ENCODE data around the gene VMP1.

The VMP1 gene

DNA sequence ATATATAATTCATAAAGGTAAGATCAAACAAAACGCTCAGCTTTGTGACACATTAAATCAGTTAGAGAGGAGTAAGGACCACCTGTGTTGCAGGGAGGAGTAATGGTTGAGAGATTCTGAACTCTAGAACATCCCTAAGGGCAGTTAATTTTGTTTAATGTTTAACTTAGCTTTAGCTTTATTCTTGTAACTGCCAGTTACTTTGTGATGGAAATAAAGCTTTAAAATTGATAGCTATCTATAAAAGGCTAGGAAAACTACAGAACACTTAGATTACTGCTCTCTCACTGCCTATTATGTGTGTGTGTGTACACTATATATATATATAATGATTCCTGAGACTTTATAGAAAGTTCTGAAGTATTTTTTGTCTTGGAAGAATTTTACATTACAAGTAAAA is 38.0 kb upstream of the VMP1 start:
- peaks cover 17% of the 10 kb centered on the region; the same call in 1 of the 2 replicates for H3F3A ChIP-seq (ENCODE audit: insufficient read depth)
- no peaks in the 10 kb centered on the region for H3K9me3 ChIP-seq (ENCODE audit: insufficient read depth, low read length)
- no peak overlapping the region for H2AFZ ChIP-seq (ENCODE audit: low read depth, low read length, severe bottlenecking)
- no peak overlapping the region for H3K4me3 ChIP-seq (ENCODE audit: insufficient read depth, low read length, poor library complexity, severe bottlenecking)
- H3K79me2 ChIP-seq (ENCODE audit: insufficient read depth, low read length): peaks cover 6% of the 10 kb centered on the region
- H3K9ac ChIP-seq (ENCODE audit: low read length): no peak overlapping the region
- TF ChIP-seq EZH2phosphoT487 (conservative IDR thresholded peaks at IDR 0.05; ENCODE audit: low read length): no peak
- TF ChIP-seq, protein P1, sequence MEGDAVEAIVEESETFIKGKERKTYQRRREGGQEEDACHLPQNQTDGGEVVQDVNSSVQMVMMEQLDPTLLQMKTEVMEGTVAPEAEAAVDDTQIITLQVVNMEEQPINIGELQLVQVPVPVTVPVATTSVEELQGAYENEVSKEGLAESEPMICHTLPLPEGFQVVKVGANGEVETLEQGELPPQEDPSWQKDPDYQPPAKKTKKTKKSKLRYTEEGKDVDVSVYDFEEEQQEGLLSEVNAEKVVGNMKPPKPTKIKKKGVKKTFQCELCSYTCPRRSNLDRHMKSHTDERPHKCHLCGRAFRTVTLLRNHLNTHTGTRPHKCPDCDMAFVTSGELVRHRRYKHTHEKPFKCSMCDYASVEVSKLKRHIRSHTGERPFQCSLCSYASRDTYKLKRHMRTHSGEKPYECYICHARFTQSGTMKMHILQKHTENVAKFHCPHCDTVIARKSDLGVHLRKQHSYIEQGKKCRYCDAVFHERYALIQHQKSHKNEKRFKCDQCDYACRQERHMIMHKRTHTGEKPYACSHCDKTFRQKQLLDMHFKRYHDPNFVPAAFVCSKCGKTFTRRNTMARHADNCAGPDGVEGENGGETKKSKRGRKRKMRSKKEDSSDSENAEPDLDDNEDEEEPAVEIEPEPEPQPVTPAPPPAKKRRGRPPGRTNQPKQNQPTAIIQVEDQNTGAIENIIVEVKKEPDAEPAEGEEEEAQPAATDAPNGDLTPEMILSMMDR (IDR thresholded peaks at IDR 0.05; ENCODE audit: insufficient read depth, low read length, poor library complexity, severe bottlenecking): no peak
- H3K27ac ChIP-seq (ENCODE audit: low read depth, low read length): no peak overlapping the region
- H3K9me2 ChIP-seq (replicated peaks; ENCODE audit: insufficient read depth, low read length): no peaks in the 10 kb centered on the region
- H3K36me3 ChIP-seq (ENCODE audit: low read length): peaks cover 75% of the 10 kb centered on the region
- no peak overlapping the region for H3K4me2 ChIP-seq (ENCODE audit: low read depth, low read length, poor library complexity, severe bottlenecking)
- H4K20me1 ChIP-seq (ENCODE audit: low read depth, low read length): 0 out of 2 replicates have a peak, but pooled peaks cover 6% of the 10 kb centered on the region
- H3K27me3 ChIP-seq (ENCODE audit: low read length): no peaks in the 10 kb centered on the region

DNA sequence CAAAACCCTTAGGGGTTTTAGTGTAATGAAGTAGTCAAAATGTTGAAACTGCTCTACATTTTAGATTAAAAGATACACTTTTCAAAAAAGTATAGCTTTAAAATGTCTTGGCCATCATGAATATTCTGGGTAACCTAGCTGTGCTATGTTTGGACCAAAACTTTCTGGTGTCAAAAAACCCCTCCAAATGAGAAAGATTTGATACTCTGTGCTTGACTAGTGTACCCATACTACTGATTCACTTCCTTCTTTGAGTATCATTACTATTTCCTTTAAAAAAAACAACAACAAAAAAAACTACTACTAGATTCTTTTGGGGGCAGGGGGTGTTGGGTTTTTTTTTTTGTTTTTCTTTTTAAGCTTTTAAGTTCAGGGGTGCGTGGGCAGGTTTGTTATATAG is 37.5 kb upstream of the VMP1 start:
- no peak overlapping the region for H3K4me2 ChIP-seq (ENCODE audit: low read depth, low read length, poor library complexity, severe bottlenecking)
- peaks cover 6% of the 10 kb centered on the region for H3K79me2 ChIP-seq (ENCODE audit: insufficient read depth, low read length)
- no peak overlapping the region for H3K9ac ChIP-seq (ENCODE audit: low read length)
- TF ChIP-seq, protein P1 (IDR thresholded peaks at IDR 0.05; ENCODE audit: insufficient read depth, low read length, poor library complexity, severe bottlenecking): no peak
- TF ChIP-seq EZH2phosphoT487 (conservative IDR thresholded peaks at IDR 0.05; ENCODE audit: low read length): no peak
- H3K4me3 ChIP-seq (ENCODE audit: insufficient read depth, low read length, poor library complexity, severe bottlenecking): no peak overlapping the region
- no peaks in the 10 kb centered on the region for H3K9me2 ChIP-seq (replicated peaks; ENCODE audit: insufficient read depth, low read length)
- H3F3A ChIP-seq (ENCODE audit: insufficient read depth): peaks cover 20% of the 10 kb centered on the region; the same call in 1 of the 2 replicates
- 0 out of 2 replicates have a peak, but pooled peaks cover 6% of the 10 kb centered on the region for H4K20me1 ChIP-seq (ENCODE audit: low read depth, low read length)
- H3K27ac ChIP-seq (ENCODE audit: low read depth, low read length): no peak overlapping the region
- peaks cover 75% of the 10 kb centered on the region for H3K36me3 ChIP-seq (ENCODE audit: low read length)
- no peaks in the 10 kb centered on the region for H3K9me3 ChIP-seq (ENCODE audit: insufficient read depth, low read length)
- H2AFZ ChIP-seq (ENCODE audit: low read depth, low read length, severe bottlenecking): no peak overlapping the region
- H3K27me3 ChIP-seq (ENCODE audit: low read length): no peaks in the 10 kb centered on the region

DNA sequence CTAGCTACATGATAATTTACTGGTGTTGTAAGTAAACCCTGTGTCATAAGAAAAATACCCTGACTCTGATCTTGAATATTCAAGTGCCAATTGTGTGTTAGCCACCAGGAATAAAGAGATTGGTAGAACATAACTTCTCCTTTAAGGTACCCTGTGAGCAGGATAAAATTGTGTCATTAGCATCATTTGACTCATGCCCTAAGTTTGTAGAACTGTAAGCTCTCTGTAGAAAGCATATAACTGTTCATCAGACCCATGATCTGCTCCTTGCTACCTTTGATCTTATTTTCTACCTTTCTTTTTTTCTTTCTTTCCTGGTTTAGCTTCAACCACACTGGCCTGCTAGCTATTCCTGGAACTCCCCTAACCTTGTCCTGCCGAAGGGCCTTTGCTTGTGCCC is 36.1 kb upstream of the VMP1 start:
- Histone ChIP-seq H3F3A (ENCODE audit: insufficient read depth) (peaks cover 24% of the 10 kb centered on the region; the same call in 1 of the 2 replicates), H3K9me2 (replicated peaks; ENCODE audit: insufficient read depth, low read length) (no peaks in the 10 kb centered on the region), H3K27me3 (ENCODE audit: low read length) (no peaks in the 10 kb centered on the region), H3K36me3 (ENCODE audit: low read length) (peaks cover 78% of the 10 kb centered on the region), H3K4me2 (ENCODE audit: low read depth, low read length, poor library complexity, severe bottlenecking) (no peak overlapping the region), H3K9ac (ENCODE audit: low read length) (no peak overlapping the region), H4K20me1 (ENCODE audit: low read depth, low read length) (0 out of 2 replicates have a peak, but pooled peaks cover 9% of the 10 kb centered on the region), H3K79me2 (ENCODE audit: insufficient read depth, low read length) (peaks cover 6% of the 10 kb centered on the region; the same call in 1 of the 2 replicates), H3K27ac (ENCODE audit: low read depth, low read length) (no peak overlapping the region), H2AFZ (ENCODE audit: low read depth, low read length, severe bottlenecking) (no peak overlapping the region), H3K4me3 (ENCODE audit: insufficient read depth, low read length, poor library complexity, severe bottlenecking) (no peak overlapping the region), H3K9me3 (ENCODE audit: insufficient read depth, low read length) (no peaks in the 10 kb centered on the region)
- TF ChIP-seq EZH2phosphoT487 (conservative IDR thresholded peaks at IDR 0.05; ENCODE audit: low read length): no peak
- TF ChIP-seq, protein P1 (IDR thresholded peaks at IDR 0.05; ENCODE audit: insufficient read depth, low read length, poor library complexity, severe bottlenecking): no peak
